ENCODE measurements around the gene LGALS16. TPM values are rescaled to one million over a fixed set of nuclear protein-coding genes. Genes with fewer than 3 reads are reported as not detected.
"Not testable (repeated sequence)": the region's sequence is repeated elsewhere in the genome, so short reads cannot be mapped to it uniquely, and the experiment has no call there.

Gene LGALS16
- total and polyA plus RNA-seq, 4 donors: not detected

DNA sequence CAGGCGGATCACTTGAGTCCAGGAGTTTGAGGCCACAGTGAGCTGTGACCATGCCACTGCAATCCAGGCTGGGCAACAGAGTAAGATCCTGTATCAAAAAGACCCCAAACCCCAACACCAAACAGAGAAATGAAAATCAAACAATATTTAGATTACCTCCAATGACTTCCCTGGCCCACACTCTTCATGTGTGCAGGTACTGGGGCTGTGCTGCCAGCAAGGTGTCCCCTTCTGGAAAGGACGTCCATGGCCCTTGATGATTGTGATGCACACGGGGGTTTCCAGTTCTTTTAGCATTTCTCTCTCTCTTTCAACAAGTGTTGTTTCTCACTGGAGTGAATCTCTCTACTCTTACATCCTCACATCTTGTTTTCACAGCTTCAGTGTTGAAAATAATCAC lies 24.9 kb downstream of the LGALS16 start:
- Histone ChIP-seq H3K27me3 (ENCODE audit: control insufficient read depth in 1 of 2, insufficient read depth in 2 of 2, low read length in 1 of 2) (no peaks in the 10 kb centered on the region), H3K4me1 (ENCODE audit: control insufficient read depth in 1 of 2, insufficient read depth in 2 of 2, low read length in 2 of 2) (no peaks in the 10 kb centered on the region), H3K36me3 (ENCODE audit: control insufficient read depth in 1 of 2, insufficient read depth in 2 of 2, low read length in 1 of 2) (no peaks in the 10 kb centered on the region), H3K4me3 (ENCODE audit: low read length in 2 of 2) (no peak overlapping the region), H3K9me3 (ENCODE audit: control insufficient read depth, low read length) (no peaks in the 10 kb centered on the region), H3K27ac (ENCODE audit: low read depth in 1 of 2, low read length in 2 of 2) (no peak overlapping the region)
- ATAC-seq (ENCODE audit: low FRiP score) (no peak), DNase-seq (no peak)
- 57 to 62% methylated on average over 3 of the region's 3 CpGs for WGBS, 2 donors
- intact Hi-C loops (cut with DNase I): no loop called here

DNA sequence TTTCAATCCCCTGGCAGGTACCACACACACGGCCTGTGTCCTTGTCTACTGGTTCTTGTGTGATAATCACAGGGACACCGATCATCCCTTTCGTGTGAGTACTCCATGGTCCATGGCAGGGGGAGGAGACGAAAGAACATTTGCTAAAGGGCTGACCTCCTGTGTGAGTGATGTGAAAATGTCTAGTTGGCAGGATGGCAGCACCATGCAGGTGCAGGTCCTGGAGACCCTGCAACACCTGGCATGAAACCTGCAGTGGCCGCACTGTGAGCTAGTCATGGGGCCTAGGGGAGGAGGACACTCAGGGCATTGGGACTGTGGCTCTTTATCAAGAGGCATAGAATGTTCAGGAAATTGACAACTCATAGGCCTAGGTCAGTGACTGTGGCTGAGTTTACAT lies 25.7 kb downstream of the LGALS16 start:
- no peak overlapping the region for H3K27ac ChIP-seq (ENCODE audit: low read depth in 1 of 2, low read length in 2 of 2)
- 87 to 91% methylated on average over 5 of the region's 5 CpGs for WGBS, 2 donors
- H3K4me3 ChIP-seq (ENCODE audit: low read length in 2 of 2): no peak overlapping the region
- no peak for DNase-seq
- intact Hi-C loops (cut with DNase I): no loop called here
- no peaks in the 10 kb centered on the region for H3K4me1 ChIP-seq (ENCODE audit: control insufficient read depth in 1 of 2, insufficient read depth in 2 of 2, low read length in 2 of 2)
- H3K27me3 ChIP-seq (ENCODE audit: control insufficient read depth in 1 of 2, insufficient read depth in 2 of 2, low read length in 1 of 2): no peaks in the 10 kb centered on the region
- H3K36me3 ChIP-seq (ENCODE audit: control insufficient read depth in 1 of 2, insufficient read depth in 2 of 2, low read length in 1 of 2): no peaks in the 10 kb centered on the region
- no peak for ATAC-seq (ENCODE audit: low FRiP score)
- H3K9me3 ChIP-seq (ENCODE audit: control insufficient read depth, low read length): no peaks in the 10 kb centered on the region

DNA sequence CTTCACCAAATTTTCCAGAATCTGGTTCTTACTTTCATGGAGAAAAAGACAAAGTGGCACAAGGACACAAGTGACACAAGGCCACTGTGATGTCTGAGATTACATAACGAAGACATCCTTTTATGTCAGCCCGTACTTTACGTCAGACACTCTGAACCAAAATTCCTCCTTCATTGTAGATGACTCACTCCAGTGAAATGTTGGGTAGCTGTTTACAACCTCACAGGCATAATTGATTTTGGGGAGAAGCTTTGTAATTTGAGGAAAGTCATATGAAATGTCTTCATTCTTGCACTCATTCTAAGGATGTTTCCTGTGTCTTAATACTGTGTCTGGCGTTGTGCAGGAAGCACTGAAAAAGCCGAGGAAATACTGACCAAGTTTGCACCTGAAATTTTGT lies 28.6 kb downstream of the LGALS16 start:
- Histone ChIP-seq H3K36me3 (ENCODE audit: control insufficient read depth in 1 of 2, insufficient read depth in 2 of 2, low read length in 1 of 2) (no peaks in the 10 kb centered on the region), H3K9me3 (ENCODE audit: control insufficient read depth, low read length) (peaks cover 2% of the 10 kb centered on the region), H3K4me1 (ENCODE audit: control insufficient read depth in 1 of 2, insufficient read depth in 2 of 2, low read length in 2 of 2) (no peaks in the 10 kb centered on the region), H3K4me3 (ENCODE audit: low read length in 2 of 2) (no peak overlapping the region), H3K27ac (ENCODE audit: low read depth in 1 of 2, low read length in 2 of 2) (no peak overlapping the region), H3K27me3 (ENCODE audit: control insufficient read depth in 1 of 2, insufficient read depth in 2 of 2, low read length in 1 of 2) (no peaks in the 10 kb centered on the region)
- ATAC-seq (ENCODE audit: low FRiP score) (no peak), DNase-seq (no peak)
- WGBS, 2 donors: 73 to 80% methylated on average over 5 of the region's 5 CpGs
- intact Hi-C loops (cut with DNase I): no loop called here

DNA sequence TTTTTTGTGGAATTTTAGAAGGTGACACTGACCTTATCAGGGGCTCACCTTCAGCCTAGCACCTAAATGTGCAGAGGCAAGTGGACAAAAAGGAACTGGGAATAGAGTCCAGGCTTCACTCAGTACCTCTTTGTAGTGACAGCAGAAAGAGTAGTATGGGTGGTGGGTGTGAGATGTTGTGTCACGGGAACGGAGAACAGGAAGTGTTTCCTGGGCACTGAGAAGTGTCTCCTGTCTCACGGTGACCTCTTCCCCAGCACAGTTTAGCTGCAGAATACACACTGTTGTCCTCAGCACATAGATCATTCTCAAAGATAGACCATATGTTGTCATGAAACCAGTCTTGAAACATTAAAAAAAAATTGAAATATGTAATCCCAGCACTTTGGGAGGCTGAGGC lies 31.0 kb downstream of the LGALS16 start:
- Histone ChIP-seq H3K36me3 (ENCODE audit: control insufficient read depth in 1 of 2, insufficient read depth in 2 of 2, low read length in 1 of 2) (no peaks in the 10 kb centered on the region), H3K9me3 (ENCODE audit: control insufficient read depth, low read length) (peaks cover 2% of the 10 kb centered on the region), H3K4me3 (ENCODE audit: low read length in 2 of 2) (no peak overlapping the region), H3K27ac (ENCODE audit: low read depth in 1 of 2, low read length in 2 of 2) (no peak overlapping the region), H3K27me3 (ENCODE audit: control insufficient read depth in 1 of 2, insufficient read depth in 2 of 2, low read length in 1 of 2) (no peaks in the 10 kb centered on the region), H3K4me1 (ENCODE audit: control insufficient read depth in 1 of 2, insufficient read depth in 2 of 2, low read length in 2 of 2) (no peaks in the 10 kb centered on the region)
- ATAC-seq (ENCODE audit: low FRiP score): no peak
- 75% methylated on average over 3 of the region's 3 CpGs for WGBS, 2 donors
- no peak for DNase-seq
- intact Hi-C loops (cut with DNase I): no loop called here

- DNase-seq; H3K4me3 ChIP-seq (ENCODE audit: low read length in 2 of 2); H3K4me1 ChIP-seq (ENCODE audit: control insufficient read depth in 1 of 2, insufficient read depth in 2 of 2, low read length in 2 of 2); H3K27ac ChIP-seq (ENCODE audit: low read depth in 1 of 2, low read length in 2 of 2); H3K27me3 ChIP-seq (ENCODE audit: control insufficient read depth in 1 of 2, insufficient read depth in 2 of 2, low read length in 1 of 2); intact Hi-C loops (cut with DNase I); H3K9me3 ChIP-seq (ENCODE audit: control insufficient read depth, low read length); H3K36me3 ChIP-seq (ENCODE audit: control insufficient read depth in 1 of 2, insufficient read depth in 2 of 2, low read length in 1 of 2); ATAC-seq (ENCODE audit: low FRiP score): not testable (repeated sequence)
- 85% methylated on average over 4 of the region's 4 CpGs for WGBS, 2 donors
These were observed 32.9 kb downstream of the LGALS16 start for GRCh38 chr19:39688637-39689036.

DNA sequence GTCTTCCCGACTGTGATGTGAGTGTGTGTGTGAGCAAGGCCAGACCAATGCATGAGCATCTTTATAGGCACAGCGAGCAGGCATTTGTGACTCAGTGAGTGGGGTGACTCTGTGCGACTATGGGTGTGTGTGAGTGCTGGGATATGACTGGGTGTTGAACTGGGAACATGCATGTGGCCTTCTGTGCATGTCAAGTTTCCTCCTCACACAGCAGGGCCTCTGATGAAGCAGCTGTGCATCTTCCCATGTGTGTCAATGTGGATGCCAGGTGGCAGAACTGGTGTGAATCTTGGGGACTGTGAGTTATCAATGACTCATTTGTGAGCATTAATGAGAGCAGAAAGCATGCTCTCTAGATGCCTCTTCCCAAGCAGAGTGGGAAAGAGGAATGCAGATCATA lies 36.5 kb downstream of the LGALS16 start:
- 74 to 81% methylated on average over 3 of the region's 3 CpGs for WGBS, 2 donors
- Histone ChIP-seq H3K9me3 (ENCODE audit: control insufficient read depth, low read length) (no peaks in the 10 kb centered on the region), H3K27ac (ENCODE audit: low read depth in 1 of 2, low read length in 2 of 2) (no peak overlapping the region), H3K4me3 (ENCODE audit: low read length in 2 of 2) (no peak overlapping the region), H3K36me3 (ENCODE audit: control insufficient read depth in 1 of 2, insufficient read depth in 2 of 2, low read length in 1 of 2) (no peaks in the 10 kb centered on the region), H3K4me1 (ENCODE audit: control insufficient read depth in 1 of 2, insufficient read depth in 2 of 2, low read length in 2 of 2) (no peaks in the 10 kb centered on the region), H3K27me3 (ENCODE audit: control insufficient read depth in 1 of 2, insufficient read depth in 2 of 2, low read length in 1 of 2) (no peaks in the 10 kb centered on the region)
- ATAC-seq (ENCODE audit: low FRiP score) (no peak), DNase-seq (no peak)
- intact Hi-C loops (cut with DNase I): no loop called here

DNA sequence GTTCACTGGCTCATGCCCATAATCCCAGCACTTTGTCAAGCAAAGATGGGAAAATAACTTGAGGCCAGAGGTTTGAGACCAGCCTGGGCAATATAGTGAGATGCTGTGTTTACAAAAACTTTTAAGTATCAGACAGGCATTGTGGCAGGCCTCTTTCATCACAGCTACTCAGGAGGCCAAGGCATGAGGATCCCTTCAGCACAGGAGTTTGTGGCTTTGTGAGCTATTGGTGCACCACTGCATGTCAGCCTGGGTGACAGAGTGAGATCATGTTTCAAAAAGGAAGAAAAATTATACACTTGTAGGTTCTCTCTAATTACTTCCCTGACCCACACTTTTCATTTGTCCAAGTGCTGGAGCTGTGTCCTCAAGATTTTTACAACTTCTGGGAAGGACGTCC lies 37.1 kb downstream of the LGALS16 start:
- intact Hi-C loops (cut with DNase I): no loop called here
- Histone ChIP-seq H3K4me3 (ENCODE audit: low read length in 2 of 2) (no peak overlapping the region), H3K4me1 (ENCODE audit: control insufficient read depth in 1 of 2, insufficient read depth in 2 of 2, low read length in 2 of 2) (no peaks in the 10 kb centered on the region), H3K9me3 (ENCODE audit: control insufficient read depth, low read length) (no peaks in the 10 kb centered on the region), H3K27me3 (ENCODE audit: control insufficient read depth in 1 of 2, insufficient read depth in 2 of 2, low read length in 1 of 2) (no peaks in the 10 kb centered on the region), H3K27ac (ENCODE audit: low read depth in 1 of 2, low read length in 2 of 2) (no peak overlapping the region), H3K36me3 (ENCODE audit: control insufficient read depth in 1 of 2, insufficient read depth in 2 of 2, low read length in 1 of 2) (no peaks in the 10 kb centered on the region)
- WGBS, 2 donors: 50 to 54% methylated on average over 1 of the region's 1 CpG
- DNase-seq (no peak), ATAC-seq (ENCODE audit: low FRiP score) (no peak)

DNA sequence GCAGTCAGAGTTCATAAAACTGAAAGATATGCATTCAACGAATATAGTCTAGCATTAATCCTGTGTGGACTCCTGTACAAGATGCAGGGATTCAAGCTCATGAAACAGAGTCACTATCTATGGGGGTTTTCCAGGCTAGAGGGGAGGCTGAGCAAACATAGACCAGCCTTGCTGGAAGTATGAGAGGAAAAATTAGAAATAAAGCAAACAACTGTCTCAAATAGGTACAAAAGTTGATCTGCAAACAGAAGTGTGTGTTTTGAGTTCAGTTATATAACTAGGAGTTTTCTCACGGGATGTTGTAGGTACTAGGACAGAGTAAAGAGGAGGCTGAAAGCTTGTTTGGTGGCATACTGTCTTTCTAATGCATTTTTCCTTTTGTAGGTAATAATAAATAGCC lies 40.0 kb downstream of the LGALS16 start:
- Histone ChIP-seq H3K27ac (ENCODE audit: low read depth in 1 of 2, low read length in 2 of 2) (no peak overlapping the region), H3K9me3 (ENCODE audit: control insufficient read depth, low read length) (peaks cover 2% of the 10 kb centered on the region), H3K4me3 (ENCODE audit: low read length in 2 of 2) (no peak overlapping the region), H3K27me3 (ENCODE audit: control insufficient read depth in 1 of 2, insufficient read depth in 2 of 2, low read length in 1 of 2) (no peaks in the 10 kb centered on the region), H3K4me1 (ENCODE audit: control insufficient read depth in 1 of 2, insufficient read depth in 2 of 2, low read length in 2 of 2) (no peaks in the 10 kb centered on the region), H3K36me3 (ENCODE audit: control insufficient read depth in 1 of 2, insufficient read depth in 2 of 2, low read length in 1 of 2) (no peaks in the 10 kb centered on the region)
- 64 to 74% methylated on average over 2 of the region's 2 CpGs for WGBS, 2 donors
- intact Hi-C loops (cut with DNase I): no loop called here
- no peak for DNase-seq
- ATAC-seq (ENCODE audit: low FRiP score): no peak

DNA sequence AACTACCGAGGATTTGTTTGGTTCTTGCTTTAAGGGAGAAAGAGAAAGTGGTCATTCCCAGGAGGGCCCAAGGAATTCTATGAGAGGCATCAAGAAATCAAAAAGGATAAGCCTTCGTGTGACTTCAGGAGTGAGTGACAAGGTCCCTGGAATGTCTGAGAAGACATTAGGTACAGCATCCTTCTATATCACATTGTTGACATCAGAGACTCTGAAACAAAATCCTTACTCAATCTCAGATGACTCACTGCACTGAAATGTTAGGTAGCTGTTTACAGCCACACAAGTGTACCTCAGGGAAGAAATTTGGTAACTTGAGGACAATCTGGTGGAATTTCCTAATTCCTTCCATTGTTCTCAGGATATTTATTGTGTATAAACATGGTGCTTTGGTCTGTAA lies 40.7 kb downstream of the LGALS16 start:
- no peak for ATAC-seq (ENCODE audit: low FRiP score)
- WGBS, 2 donors: 56 to 63% methylated on average over 2 of the region's 2 CpGs
- Histone ChIP-seq H3K27me3 (ENCODE audit: control insufficient read depth in 1 of 2, insufficient read depth in 2 of 2, low read length in 1 of 2) (no peaks in the 10 kb centered on the region), H3K36me3 (ENCODE audit: control insufficient read depth in 1 of 2, insufficient read depth in 2 of 2, low read length in 1 of 2) (no peaks in the 10 kb centered on the region), H3K4me3 (ENCODE audit: low read length in 2 of 2) (no peak overlapping the region), H3K9me3 (ENCODE audit: control insufficient read depth, low read length) (peaks cover 2% of the 10 kb centered on the region), H3K4me1 (ENCODE audit: control insufficient read depth in 1 of 2, insufficient read depth in 2 of 2, low read length in 2 of 2) (no peaks in the 10 kb centered on the region), H3K27ac (ENCODE audit: low read depth in 1 of 2, low read length in 2 of 2) (no peak overlapping the region)
- no peak for DNase-seq
- intact Hi-C loops (cut with DNase I): no loop called here

Measured in aorta (tissue), 5 donors.